Upper lobe of left lung (tissue), 6 donors: ENCODE results near the gene MGMT. TPM values are rescaled to one million over a fixed set of nuclear protein-coding genes. Genes with fewer than 3 reads are reported as not detected.

Experiments used
- ATAC-seq, 2 donors: fragments of 200-7000 bp; cut with Tn5 transposase; one replicate each; pipeline ENCODE4 v1.9.1; 2022; ENCODE audit warnings: mild to moderate bottlenecking in 2 of 2, moderate library complexity in 2 of 2; ENCODE audit not compliant: low FRiP score in 2 of 2
- DNase-seq, 2 donors: peaks; one replicate each; pipeline ENCODE4 v3.0.0-alpha.2; 2019 to 2020
- H3K27ac ChIP-seq, 4 donors: fragments of 200-600 bp; sonication (generic); one replicate each; pipeline ENCODE4 v1.5.1; 2016 to 2019
- H3K27me3 ChIP-seq, 4 donors: fragments of 200-600 bp; sonication (generic); one replicate each; pipeline ENCODE4 v1.5.1; 2017 to 2019
- H3K36me3 ChIP-seq, 4 donors: fragments of 200-600 bp; sonication (generic); one replicate each; pipeline ENCODE4 v1.5.1; 2016 to 2019
- H3K4me1 ChIP-seq, 4 donors: fragments of 200-600 bp; sonication (generic); one replicate each; pipeline ENCODE4 v1.5.1; 2018 to 2019
- H3K4me3 ChIP-seq, 4 donors: fragments of 200-600 bp; sonication (generic); one replicate each; pipeline ENCODE4 v1.5.1; 2017 to 2019; ENCODE audit warnings: mild to moderate bottlenecking in 2 of 4, moderate library complexity in 1 of 4
- H3K9me3 ChIP-seq, 4 donors: fragments of 200-600 bp; sonication (generic); one replicate each; pipeline ENCODE4 v1.5.1; 2018 to 2019
- CTCF ChIP-seq, 6 experiments: fragments of 450-650 bp in 4 of 6; fragments of 200-600 bp in 2 of 6; sonication (generic) in 2 of 6; IDR thresholded peaks; one replicate each; pipeline ENCODE4 v1.5.1; 2016 to 2019; ENCODE audit warnings: antibody characterized with exemption in 6 of 6
- EP300 ChIP-seq, 4 donors: sonication (generic); formaldehyde crosslinking; IDR thresholded peaks; one replicate each; pipeline ENCODE4 v1.5.1; 2017; ENCODE audit warnings: antibody characterized with exemption in 4 of 4, control low read depth in 2 of 4
- POLR2A ChIP-seq, 4 donors: fragments of 450-650 bp; IDR thresholded peaks; one replicate each; pipeline ENCODE4 v1.5.1; 2016 to 2017; ENCODE audit warnings: antibody characterized with exemption in 4 of 4, mild to moderate bottlenecking in 2 of 4
- POLR2AphosphoS5 ChIP-seq, 2 donors: sonication (generic); formaldehyde crosslinking; IDR thresholded peaks; one replicate each; pipeline ENCODE4 v1.5.1; 2017; ENCODE audit warnings: antibody characterized with exemption in 2 of 2
- WGBS, 2 donors: methylation state at CpG; one replicate each; pipeline ENCODE4 v1.1.5; 2017 to 2018; 5-methylcytosine and 5-hydroxymethylcytosine counted together
- total RNA-seq, 6 donors: library from RNA; depleted of rRNA in 4 of 6; stranded (reverse); fragments of >200 nt in 4 of 6; gene quantifications; one replicate each; pipeline versions ENCODE4 v1.1.0 to v1.2.1, GENCODE V29; 2016 to 2021
- donor health status: DM: no; HTN: no; CAD: no; lungs with moderate emphysema.
- donor health status: DM: no; HTN: yes; CAD: no; lungs with severe emphysema.

The MGMT gene
- total RNA-seq, 6 donors from 2014 or later = 20.9 to 44.0 (median 29.6) TPM

GRCh38 chr10:129502448-129502847 is 35.4 kb downstream of the MGMT start:
- H3K4me3 ChIP-seq = no peak overlapping the region
- no peak for TF ChIP-seq POLR2A (IDR thresholded peaks at IDR 0.05)
- no peak for TF ChIP-seq CTCF (IDR thresholded peaks at IDR 0.05)
- TF ChIP-seq POLR2AphosphoS5 (IDR thresholded peaks at IDR 0.05) = no peak
- TF ChIP-seq EP300 (IDR thresholded peaks at IDR 0.05) = no peak
- DNase-seq = no peak
- no peaks in the 10 kb centered on the region for H3K9me3 ChIP-seq
- no peak overlapping the region for H3K27ac ChIP-seq
- whole genome bisulfite sequencing, 2 donors = 81 to 85% methylated on average over 5 of the region's 5 CpGs
- no peaks in the 10 kb centered on the region for H3K36me3 ChIP-seq
- ATAC-seq = no peak
- H3K4me1 ChIP-seq = no peaks in the 10 kb centered on the region
- H3K27me3 ChIP-seq = no peaks in the 10 kb centered on the region

GRCh38 chr10:129505500-129506075 is 38.5 kb downstream of the MGMT start:
- Histone ChIP-seq H3K4me3 (no peak overlapping the region), H3K27me3 (no peaks in the 10 kb centered on the region), H3K9me3 (peaks cover 0 to 5% (median 0%) of the 10 kb centered on the region in 4 donors), H3K36me3 (no peaks in the 10 kb centered on the region), H3K4me1 (no peaks in the 10 kb centered on the region), H3K27ac (no peak overlapping the region)
- ATAC-seq (no peak), DNase-seq (no peak)
- WGBS, 2 donors = 69 to 70% methylated on average over 4 of the region's 4 CpGs
- TF ChIP-seq POLR2A (IDR thresholded peaks at IDR 0.05) (no peak), EP300 (IDR thresholded peaks at IDR 0.05) (no peak)

GRCh38 chr10:129506101-129506797 is 39.2 kb downstream of the MGMT start:
- Histone ChIP-seq H3K4me3 (no peak overlapping the region), H3K27ac (no peak overlapping the region), H3K36me3 (no peaks in the 10 kb centered on the region), H3K27me3 (no peaks in the 10 kb centered on the region), H3K4me1 (no peaks in the 10 kb centered on the region), H3K9me3 (peaks cover 0 to 5% (median 0%) of the 10 kb centered on the region in 4 donors)
- TF ChIP-seq EP300 (IDR thresholded peaks at IDR 0.05) = no peak
- TF ChIP-seq CTCF (IDR thresholded peaks at IDR 0.05) = no peak
- TF ChIP-seq POLR2A (IDR thresholded peaks at IDR 0.05) = no peak
- TF ChIP-seq POLR2AphosphoS5 (IDR thresholded peaks at IDR 0.05) = no peak
- ATAC-seq (no peak), DNase-seq (no peak)
- WGBS, 2 donors = 85 to 86% methylated on average over 14 of the region's 14 CpGs

GRCh38 chr10:129507216-129507889 is 40.3 kb downstream of the MGMT start:
- Histone ChIP-seq H3K27ac (no peak overlapping the region), H3K36me3 (no peaks in the 10 kb centered on the region), H3K9me3 (peaks cover 0 to 5% (median 0%) of the 10 kb centered on the region in 4 donors), H3K4me1 (no peaks in the 10 kb centered on the region), H3K4me3 (no peak overlapping the region), H3K27me3 (no peaks in the 10 kb centered on the region)
- TF ChIP-seq CTCF (IDR thresholded peaks at IDR 0.05) (no peak), EP300 (IDR thresholded peaks at IDR 0.05) (no peak), POLR2A (IDR thresholded peaks at IDR 0.05) (no peak), POLR2AphosphoS5 (IDR thresholded peaks at IDR 0.05) (no peak)
- ATAC-seq (no peak), DNase-seq (no peak)
- WGBS, 2 donors = 91 to 92% methylated on average over 9 to 12 of the region's 12 CpGs

GRCh38 chr10:129509155-129509554 is 42.1 kb downstream of the MGMT start:
- H3K27me3 ChIP-seq = no peaks in the 10 kb centered on the region
- no peak overlapping the region for H3K4me3 ChIP-seq
- no peaks in the 10 kb centered on the region for H3K4me1 ChIP-seq
- H3K36me3 ChIP-seq = no peaks in the 10 kb centered on the region
- H3K27ac ChIP-seq = no peak overlapping the region
- no peak for DNase-seq
- ATAC-seq = no peak
- TF ChIP-seq EP300 (IDR thresholded peaks at IDR 0.05) (no peak), CTCF (IDR thresholded peaks at IDR 0.05) (no peak), POLR2A (IDR thresholded peaks at IDR 0.05) (no peak), POLR2AphosphoS5 (IDR thresholded peaks at IDR 0.05) (no peak)
- 96 to 98% methylated on average over 12 of the region's 12 CpGs for WGBS, 2 donors
- H3K9me3 ChIP-seq = peaks cover 0 to 5% (median 0%) of the 10 kb centered on the region in 4 donors
